ENCODE measurements around the gene PRKAG2.

- no peak for TF ChIP-seq CTCF (IDR thresholded peaks at IDR 0.05)
- no peak for TF ChIP-seq POLR2A (IDR thresholded peaks at IDR 0.05)
Observed at GRCh38 chr7:151781161-151781845, 95.6 kb downstream of the PRKAG2 start.
